HepG2 (cell line): ENCODE data around the gene PLBD1. TPM values are rescaled to one million over a fixed set of nuclear protein-coding genes. Genes with fewer than 3 reads are reported as not detected.

Experiments
- ATAC-seq: fragments of 200-7000 bp; cut with Tn5 transposase; 3 replicates; pipeline ENCODE4 v1.9.1; 2020; ENCODE audit warnings: mild to moderate bottlenecking, moderate library complexity
- BruUV-seq: library from RNA; stranded (reverse); fragments of 400-500 nt; replicated peaks from 2 replicates; lab custom pipeline; 2021; lab: Mats Ljungman, UMichigan
- CTCF ChIA-PET: fragments of 300-600 bp; formaldehyde crosslinking; extraction: SDS; loops from one replicate; lab custom pipeline; 2021; ENCODE audit warnings: low total read pairs, inconsistent platforms, low intra/inter-chr PET ratio; lab: Yijun Ruan, JAX
- POLR2A ChIA-PET: fragments of 350-600 bp; sonication (Branson Sonifier 250); formaldehyde crosslinking; loops from one replicate; lab custom pipeline; 2020; ENCODE audit warnings: antibody characterized with exemption, inconsistent platforms; lab: Yijun Ruan, JAX
- DNase-seq: peaks from one replicate; pipeline ENCODE4 v3.0.0-alpha.2; 2015; ENCODE audit warnings: low spot score
- FAIRE-seq: peaks from 3 replicates; lab custom pipeline; 2011; peaks lifted over from hg19 to GRCh38; lab: Jason Lieb, UNC
- H2AFZ ChIP-seq: one replicate; pipeline ENCODE4 v1.6.1; 2011; ENCODE audit warnings: low read length, inconsistent platforms
- H3K27ac ChIP-seq: fragments of 300-600 bp; 3 replicates; pipeline ENCODE4 v1.8.0; 2011; ENCODE audit warnings: mixed run types, mild to moderate bottlenecking, mixed read lengths, low read length, inconsistent platforms; ENCODE audit not compliant: insufficient read depth; ENCODE audit errors: extremely low read length
- H3K27me3 ChIP-seq, 2 experiments: fragments of 200-600 bp in 1 of 2; 2 replicates in 1 of 2; 3 replicates in 1 of 2; pipeline versions ENCODE4 v1.6.0 to v1.8.0; 2011; ENCODE audit warnings: low read length in 2 of 2, mild to moderate bottlenecking in 2 of 2, moderate library complexity in 2 of 2, inconsistent platforms in 1 of 2; ENCODE audit not compliant: insufficient read depth in 2 of 2, control insufficient read depth in 1 of 2
- H3K36me3 ChIP-seq, 2 experiments: fragments of 200-600 bp in 1 of 2; replicated peaks in 1 of 2; 2 replicates in 1 of 2; 3 replicates in 1 of 2; pipeline versions ENCODE4 v1.5.1 to v1.8.0; 2011; ENCODE audit warnings: low read length in 2 of 2, inconsistent platforms in 1 of 2; ENCODE audit not compliant: insufficient read depth in 2 of 2, control insufficient read depth in 1 of 2
- H3K4me1 ChIP-seq: 2 replicates; pipeline ENCODE4 v1.5.1; 2012; ENCODE audit warnings: low read length, inconsistent platforms; ENCODE audit not compliant: insufficient read depth
- H3K4me2 ChIP-seq: 2 replicates; pipeline ENCODE4 v1.6.0; 2011; ENCODE audit warnings: low read depth, low read length, inconsistent platforms
- H3K4me3 ChIP-seq, 3 experiments: fragments of 200-600 bp in 1 of 3; sonication (generic), shearing (Covaris generic) in 1 of 3; replicated peaks in 1 of 3; 2 replicates each; pipeline ENCODE4 v1.5.1; 2011 to 2016; ENCODE audit warnings: low read length in 3 of 3, inconsistent platforms in 2 of 3, low read depth in 2 of 3, mild to moderate bottlenecking in 2 of 3, control low read depth in 1 of 3, mixed read lengths in 1 of 3; ENCODE audit not compliant: insufficient read depth in 1 of 3
- H3K79me2 ChIP-seq: one replicate; pipeline ENCODE4 v1.6.1; 2011; ENCODE audit warnings: low read length, inconsistent platforms; ENCODE audit not compliant: insufficient read depth
- H3K9ac ChIP-seq: 2 replicates; pipeline ENCODE4 v1.6.0; 2011; ENCODE audit warnings: mild to moderate bottlenecking, low read depth, low read length, inconsistent platforms; ENCODE audit not compliant: insufficient read depth
- H3K9me3 ChIP-seq: 2 replicates; pipeline ENCODE4 v1.5.1; 2012; ENCODE audit warnings: mild to moderate bottlenecking, low read length
- H4K20me1 ChIP-seq: 2 replicates; pipeline ENCODE4 v1.6.0; 2011; ENCODE audit warnings: inconsistent platforms, mild to moderate bottlenecking, low read length, moderate library complexity; ENCODE audit not compliant: insufficient read depth
- ATF7 ChIP-seq, 2 experiments: fragments of 450-650 bp in 1 of 2; sonication (generic) in 1 of 2; formaldehyde crosslinking in 1 of 2; IDR thresholded peaks; 2 replicates each; pipeline versions ENCODE4 v1.4.0 to v1.6.1; 2016 to 2020; ENCODE audit warnings: antibody characterized with exemption in 1 of 2, mild to moderate bottlenecking in 1 of 2, missing genetic modification reagents in 1 of 2
- CBX1 ChIP-seq: IDR thresholded peaks from one replicate; pipeline ENCODE4 v1.6.1; 2016; ENCODE audit warnings: antibody characterized with exemption, low read depth
- CREB3 ChIP-seq: sonication (generic); formaldehyde crosslinking; IDR thresholded peaks from 2 replicates; pipeline ENCODE4 v1.5.0; 2020; ENCODE audit warnings: missing genetic modification reagents
- GMEB1 ChIP-seq: sonication (generic); formaldehyde crosslinking; IDR thresholded peaks from 2 replicates; pipeline ENCODE4 v1.5.1; 2020; ENCODE audit warnings: missing genetic modification reagents, mild to moderate bottlenecking, borderline replicate concordance
- GPBP1L1 ChIP-seq: sonication (generic); formaldehyde crosslinking; IDR thresholded peaks from 2 replicates; pipeline ENCODE4 v1.5.0; 2020; ENCODE audit warnings: mild to moderate bottlenecking, missing genetic modification reagents
- HHEX ChIP-seq: IDR thresholded peaks from 2 replicates; pipeline ENCODE4 v1.6.1; 2016; ENCODE audit warnings: control low read depth
- NONO ChIP-seq, 2 experiments: fragments of 450-650 bp in 1 of 2; sonication (generic) in 1 of 2; formaldehyde crosslinking in 1 of 2; IDR thresholded peaks in 1 of 2; conservative IDR thresholded peaks in 1 of 2; 2 replicates each; pipeline versions ENCODE4 v1.6.1 to v1.8.0; 2017 to 2022; ENCODE audit warnings: mild to moderate bottlenecking in 1 of 2, missing genetic modification reagents in 1 of 2, moderate library complexity in 1 of 2
- PLSCR1 ChIP-seq: sonication (generic); formaldehyde crosslinking; IDR thresholded peaks from 2 replicates; pipeline ENCODE4 v1.5.0; 2020; ENCODE audit warnings: missing genetic modification reagents, mild to moderate bottlenecking, borderline replicate concordance
- RBAK ChIP-seq: sonication (generic); formaldehyde crosslinking; IDR thresholded peaks from 2 replicates; pipeline ENCODE4 v1.5.1; 2020; ENCODE audit warnings: mild to moderate bottlenecking, missing genetic modification reagents
- RBFOX2 ChIP-seq: fragments of 200-400 bp; formaldehyde crosslinking; IDR thresholded peaks from 2 replicates; pipeline ENCODE4 v1.6.1; 2017; ENCODE audit warnings: low read depth, mild to moderate bottlenecking, low read length
- RCOR2 ChIP-seq: IDR thresholded peaks from 2 replicates; pipeline ENCODE4 v1.6.1; 2016; ENCODE audit warnings: missing biosample characterization, missing genetic modification reagents
- TBL1XR1 ChIP-seq: fragments of 150-350 bp; IDR thresholded peaks from 2 replicates; pipeline ENCODE4 v1.6.1; 2014; ENCODE audit warnings: borderline replicate concordance, low read length; ENCODE audit not compliant: partially characterized antibody
- ZNF121 ChIP-seq: sonication (generic); formaldehyde crosslinking; IDR thresholded peaks from 2 replicates; pipeline ENCODE4 v1.5.0; 2020; ENCODE audit warnings: mild to moderate bottlenecking, missing genetic modification reagents
- ZNF513 ChIP-seq: sonication (generic); formaldehyde crosslinking; conservative IDR thresholded peaks from 2 replicates; pipeline ENCODE4 v1.5.0; 2020; ENCODE audit warnings: missing genetic modification reagents
- ZNF562 ChIP-seq: sonication (generic); formaldehyde crosslinking; IDR thresholded peaks from 2 replicates; pipeline ENCODE4 v1.8.0; 2022; ENCODE audit warnings: missing genetic modification reagents, borderline replicate concordance
- ZNF75D ChIP-seq: sonication (generic); formaldehyde crosslinking; IDR thresholded peaks from 2 replicates; pipeline ENCODE4 v1.8.1; 2023; ENCODE audit warnings: missing genetic modification reagents, mild to moderate bottlenecking, borderline replicate concordance
- WGBS: methylation state at CpG from one replicate; pipeline ENCODE4 v1.1.6; 2017; ENCODE audit warnings: low lambda C conversion rate; 5-methylcytosine and 5-hydroxymethylcytosine counted together
- in situ Hi-C: cut with HindIII; loops from 2 replicates; pipeline ENCODE4 v1.10.0; 2017; ENCODE audit warnings: low pct_unique_long_range_greater_than_20kb; ENCODE audit not compliant: extremely low pct_ligation_motif_present
- intact Hi-C: fragments of 100-400 bp; cut with micrococcal nuclease; formaldehyde crosslinking; loops from one replicate; pipeline ENCODE4 v1.10.0; 2022; ENCODE audit not compliant: unreplicated experiment
- polyA plus RNA-seq, 8 experiments: library from polyadenylated mRNA; depleted of rRNA in 3 of 8; stranded (reverse) in 7 of 8; unstranded in 1 of 8; fragments of >200 nt; fragmentation: Illumina TruSeq in 4 of 8; extraction: Trizol in 4 of 8; gene quantifications; 2 replicates each; pipeline versions ENCODE4 v1.2.1 to v1.2.3, GENCODE V29; 2011 to 2016; ENCODE audit warnings: low read depth in 4 of 8, missing spikeins in 1 of 8, mixed read lengths in 1 of 8; ENCODE audit not compliant: insufficient read depth in 1 of 8
- total RNA-seq, 5 experiments: library from RNA; depleted of rRNA; stranded (reverse); fragments of >200 nt; fragmentation: Illumina TruSeq; extraction: Trizol; gene quantifications; 2 replicates each; pipeline ENCODE4 v1.2.3, GENCODE V29; 2016; ENCODE audit warnings: low read depth in 1 of 5

PLBD1 gene
- total and polyA plus RNA-seq, 2 of the 13 experiments (the other 11 are each of a cell fraction or from before 2014, with no cell fraction given) = not detected

- no peak for TF ChIP-seq ATF7 (IDR thresholded peaks at IDR 0.05)
- no peak for TF ChIP-seq ATF7 (CRISPR knock-in tag; IDR thresholded peaks at IDR 0.05)
- TF ChIP-seq ZNF75D (CRISPR knock-in tag) = no peak
- no peak for TF ChIP-seq HHEX (CRISPR knock-in tag)
- no peak for TF ChIP-seq GPBP1L1 (CRISPR knock-in tag)
- no peak for TF ChIP-seq PLSCR1 (CRISPR knock-in tag)
- no peak for TF ChIP-seq CBX1
Observed at GRCh38 chr12:14567351-14568162, at the start of gene PLBD1 (continued).

GRCh38 chr12:14614704-14615121, 47.0 kb upstream of the PLBD1 start:
- intact Hi-C loops = no loop called here
- TF ChIP-seq RCOR2 (CRISPR knock-in tag) = no peak
- no peak for TF ChIP-seq NONO (IDR thresholded peaks at IDR 0.05)
- TF ChIP-seq NONO (CRISPR knock-in tag; conservative IDR thresholded peaks at IDR 0.05) = no peak
- no peak for TF ChIP-seq TBL1XR1
- no peak for TF ChIP-seq CREB3 (CRISPR knock-in tag)
- no peak for TF ChIP-seq GMEB1
- TF ChIP-seq ZNF513 = no peak
- no peak for TF ChIP-seq RBAK (CRISPR knock-in tag)
- TF ChIP-seq ZNF562 (CRISPR knock-in tag) = no peak
- TF ChIP-seq RBFOX2 = no peak
- TF ChIP-seq ZNF121 (CRISPR knock-in tag) = no peak

More at GRCh38 chr12:14614704-14615121, 47.0 kb upstream of the PLBD1 start:
- DNase-seq = no peak
- H3K27ac ChIP-seq = no peak overlapping the region
- in situ Hi-C loops = no loop called here
- no peak overlapping the region for H2AFZ ChIP-seq
- ChIA-PET POLR2A (no interaction called here), CTCF (no interaction called here)
- H4K20me1 ChIP-seq = no peaks in the 10 kb centered on the region
- BruUV-seq = no TSS peak
- no peaks in the 10 kb centered on the region; a peak in 1 of 5 replicates for H3K27me3 ChIP-seq
- H3K9me3 ChIP-seq = peaks cover 10% of the 10 kb centered on the region; the same call in 1 of the 2 replicates
- no peak overlapping the region for H3K9ac ChIP-seq
- no peaks in the 10 kb centered on the region for H3K4me1 ChIP-seq
- no peak for ATAC-seq
- no peaks in the 10 kb centered on the region for H3K79me2 ChIP-seq
- no peak overlapping the region for H3K4me3 ChIP-seq
- 58% methylated on average over 3 of the region's 3 CpGs for WGBS
- no peak for FAIRE-seq
- H3K36me3 ChIP-seq = no peaks in the 10 kb centered on the region
- no peak overlapping the region for H3K4me2 ChIP-seq
